GM19372 (cell line): ENCODE measurements around the gene ZNF223.

ENCODE experiments used
- ATAC-seq: cut with Tn5 transposase; IDR thresholded peaks from one replicate; pipeline ENCODE4 v1.9.1; 2021; ENCODE audit warnings: mild to moderate bottlenecking, low read depth, moderate library complexity; ENCODE audit not compliant: unreplicated experiment

Gene ZNF223

GRCh38 chr19:44051650-44052402 is at the start of gene ZNF223:
Gene ZNF223, plus strand, starts transcription at chr19:44052036. Its CDS starts 3,141 bp downstream, at chr19:44055177.
- no peak for ATAC-seq

GRCh38 chr19:44002212-44002565 is 49.6 kb upstream of the ZNF223 start:
- no peak for ATAC-seq

- peak; percentile 89 for ATAC-seq
Measured at GRCh38 chr19:44002566-44003460, 49.0 kb upstream of the ZNF223 start, which contains the start of gene ZNF230. Gene ZNF230, plus strand, starts transcription at chr19:44002957. Its CDS starts 4,122 bp downstream, at chr19:44007079.

- ATAC-seq = no peak
Measured at GRCh38 chr19:44003461-44004009, 48.3 kb upstream of the ZNF223 start.

GRCh38 chr19:44005973-44006372 is 45.9 kb upstream of the ZNF223 start:
- no peak for ATAC-seq

GRCh38 chr19:44007473-44007872 is 44.4 kb upstream of the ZNF223 start:
- no peak for ATAC-seq

- ATAC-seq = no peak
Measured at GRCh38 chr19:44010468-44010867, 41.4 kb upstream of the ZNF223 start.

- ATAC-seq = no peak
Measured at GRCh38 chr19:44019498-44019897, 32.3 kb upstream of the ZNF223 start.

GRCh38 chr19:44021221-44021620 is 30.6 kb upstream of the ZNF223 start:
- no peak for ATAC-seq

- ATAC-seq = no peak
Measured at GRCh38 chr19:44024900-44025216, 27.0 kb upstream of the ZNF223 start.

- peak; percentile 91 for ATAC-seq
Measured at GRCh38 chr19:44025217-44025936, 26.5 kb upstream of the ZNF223 start, which contains the start of gene ZNF222. Gene ZNF222, plus strand, starts transcription at chr19:44025379. Its CDS starts 58 bp downstream, at chr19:44025437.

- ATAC-seq = no peak
Measured at GRCh38 chr19:44026622-44027021, 25.2 kb upstream of the ZNF223 start.

- no peak for ATAC-seq
Measured at GRCh38 chr19:44032001-44032610, 19.7 kb upstream of the ZNF223 start.

- no peak for ATAC-seq
Measured at GRCh38 chr19:44042147-44042546, 9.7 kb upstream of the ZNF223 start.

GRCh38 chr19:44050740-44051649 is 841 bp upstream of the ZNF223 start:
- ATAC-seq = no peak

GRCh38 chr19:44055870-44056269 is 4.0 kb downstream of the ZNF223 start:
- ATAC-seq = no peak

- no peak for ATAC-seq
Measured at GRCh38 chr19:44059229-44059628, 7.4 kb downstream of the ZNF223 start.

GRCh38 chr19:44061038-44061437 is 9.2 kb downstream of the ZNF223 start:
- ATAC-seq = no peak

GRCh38 chr19:44066305-44066704 is 14.5 kb downstream of the ZNF223 start:
- ATAC-seq = no peak
